Measurements from ENCODE around the gene NPAS3.

- no peak for TF ChIP-seq CTCF (IDR thresholded peaks at IDR 0.05; ENCODE audit: low read depth, low read length)
- no peak for TF ChIP-seq EZH2phosphoT487 (IDR thresholded peaks at IDR 0.05; ENCODE audit: low read depth)
Observed at GRCh38 chr14:33484264-33484663, 545.6 kb downstream of the NPAS3 start.

Measured in OCI-LY3 (cell line).